ENCODE results near the gene SOX8. TPM values are rescaled to one million over a fixed set of nuclear protein-coding genes. Genes with fewer than 3 reads are reported as not detected.

Gene SOX8
- total RNA-seq, 1 donor from 2014 or later: 0.96 TPM

- Histone ChIP-seq H3K9me3 (replicated peaks) (no peaks in the 10 kb centered on the region), H3K4me1 (peaks cover 24% of the 10 kb centered on the region), H3K36me3 (no peaks in the 10 kb centered on the region), H3K27ac (replicated peaks) (no peak overlapping the region), H3K4me3 (no peak overlapping the region), H3K27me3 (ENCODE audit: low read depth) (peaks cover 72% of the 10 kb centered on the region)
- intact Hi-C loops (cut with micrococcal nuclease): loop anchor here (10.0 kb wide), 1 partner anchor 198 kb away; no protein-coding TSS in a partner anchor
- TF ChIP-seq, protein P1, sequence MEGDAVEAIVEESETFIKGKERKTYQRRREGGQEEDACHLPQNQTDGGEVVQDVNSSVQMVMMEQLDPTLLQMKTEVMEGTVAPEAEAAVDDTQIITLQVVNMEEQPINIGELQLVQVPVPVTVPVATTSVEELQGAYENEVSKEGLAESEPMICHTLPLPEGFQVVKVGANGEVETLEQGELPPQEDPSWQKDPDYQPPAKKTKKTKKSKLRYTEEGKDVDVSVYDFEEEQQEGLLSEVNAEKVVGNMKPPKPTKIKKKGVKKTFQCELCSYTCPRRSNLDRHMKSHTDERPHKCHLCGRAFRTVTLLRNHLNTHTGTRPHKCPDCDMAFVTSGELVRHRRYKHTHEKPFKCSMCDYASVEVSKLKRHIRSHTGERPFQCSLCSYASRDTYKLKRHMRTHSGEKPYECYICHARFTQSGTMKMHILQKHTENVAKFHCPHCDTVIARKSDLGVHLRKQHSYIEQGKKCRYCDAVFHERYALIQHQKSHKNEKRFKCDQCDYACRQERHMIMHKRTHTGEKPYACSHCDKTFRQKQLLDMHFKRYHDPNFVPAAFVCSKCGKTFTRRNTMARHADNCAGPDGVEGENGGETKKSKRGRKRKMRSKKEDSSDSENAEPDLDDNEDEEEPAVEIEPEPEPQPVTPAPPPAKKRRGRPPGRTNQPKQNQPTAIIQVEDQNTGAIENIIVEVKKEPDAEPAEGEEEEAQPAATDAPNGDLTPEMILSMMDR (IDR thresholded peaks at IDR 0.05; ENCODE audit: borderline replicate concordance): no peak
- no peak for DNase-seq
These were observed 51.0 kb downstream of the SOX8 start for GRCh38 chr16:1032607-1033006.

DNA sequence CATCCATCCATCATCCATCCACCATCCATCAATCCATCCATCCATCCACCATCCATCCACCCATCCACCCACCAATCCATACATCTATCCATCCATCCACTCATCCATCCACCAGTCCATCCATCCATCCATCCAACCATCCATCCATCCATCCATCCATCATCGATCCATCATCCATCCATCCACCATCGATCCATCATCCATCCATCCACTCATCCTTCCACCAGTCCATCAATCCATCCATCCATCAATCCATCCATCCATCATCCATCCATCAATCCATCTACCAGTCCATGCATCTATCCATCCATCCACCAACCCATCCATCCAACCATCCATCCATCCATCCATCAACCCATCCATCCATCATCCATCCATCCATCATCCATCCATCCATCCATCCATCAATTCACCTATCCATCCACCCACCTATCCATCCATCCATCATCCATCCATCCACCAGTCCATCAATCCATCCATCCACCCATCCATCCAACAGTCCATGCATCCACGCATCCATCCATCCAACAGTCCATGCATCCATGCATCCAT lies 51.6 kb downstream of the SOX8 start:
- Histone ChIP-seq H3K9me3 (replicated peaks) (no peaks in the 10 kb centered on the region), H3K36me3 (no peaks in the 10 kb centered on the region), H3K27me3 (ENCODE audit: low read depth) (peaks cover 72% of the 10 kb centered on the region), H3K4me3 (no peak overlapping the region), H3K4me1 (peaks cover 23% of the 10 kb centered on the region), H3K27ac (replicated peaks) (no peak overlapping the region)
- intact Hi-C loops (cut with micrococcal nuclease): loop anchor here (10.0 kb wide), 1 partner anchor 198 kb away; no protein-coding TSS in a partner anchor
- DNase-seq: no peak
- TF ChIP-seq, protein P1 (IDR thresholded peaks at IDR 0.05; ENCODE audit: borderline replicate concordance): no peak

DNA sequence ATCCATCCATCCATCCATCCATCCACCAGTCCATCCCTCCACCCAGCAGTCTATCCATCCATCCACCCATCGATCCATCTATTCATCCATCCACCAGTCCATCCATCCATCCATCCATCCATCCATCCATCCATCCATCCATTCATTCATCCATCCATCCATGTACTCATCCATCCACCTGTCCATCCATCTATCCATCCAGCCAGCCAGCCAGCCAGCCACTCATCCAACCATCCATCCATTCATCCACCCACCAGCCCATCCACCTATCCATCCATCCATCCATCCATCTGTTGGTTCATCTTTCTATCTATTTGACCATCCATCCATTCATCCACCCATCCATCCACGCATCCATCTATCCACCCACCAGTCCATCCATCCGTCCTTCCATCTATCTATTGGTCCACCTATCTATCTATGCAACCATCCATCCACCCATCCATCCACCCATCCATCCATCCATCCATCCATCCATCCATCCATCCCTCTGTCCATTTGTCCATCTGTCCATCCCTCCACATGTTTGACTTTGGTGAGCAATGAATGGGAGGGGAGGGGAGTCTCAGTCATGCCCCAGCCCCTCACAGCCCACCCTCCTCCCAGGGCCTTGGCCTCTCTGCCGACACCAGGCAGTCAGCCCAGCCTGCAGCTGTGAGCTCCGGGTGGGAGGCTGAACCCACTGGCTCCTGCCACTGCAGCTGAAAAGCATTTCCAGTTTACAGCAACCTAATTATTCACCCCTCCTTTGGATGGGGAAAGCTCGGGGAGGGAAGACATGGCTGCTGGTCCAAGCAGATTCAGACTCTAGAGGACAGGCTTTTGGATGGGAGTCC lies 52.9 kb downstream of the SOX8 start:
- no peak overlapping the region for H3K4me3 ChIP-seq
- peaks cover 72% of the 10 kb centered on the region for H3K27me3 ChIP-seq (ENCODE audit: low read depth)
- no peak for DNase-seq
- TF ChIP-seq, protein P1 (IDR thresholded peaks at IDR 0.05; ENCODE audit: borderline replicate concordance): no peak
- no peak overlapping the region for H3K27ac ChIP-seq (replicated peaks)
- no peaks in the 10 kb centered on the region for H3K36me3 ChIP-seq
- H3K9me3 ChIP-seq (replicated peaks): no peaks in the 10 kb centered on the region
- intact Hi-C loops (cut with micrococcal nuclease): loop anchor here (10.0 kb wide), 1 partner anchor 200 kb away; no protein-coding TSS in a partner anchor
- peaks cover 11% of the 10 kb centered on the region for H3K4me1 ChIP-seq

DNA sequence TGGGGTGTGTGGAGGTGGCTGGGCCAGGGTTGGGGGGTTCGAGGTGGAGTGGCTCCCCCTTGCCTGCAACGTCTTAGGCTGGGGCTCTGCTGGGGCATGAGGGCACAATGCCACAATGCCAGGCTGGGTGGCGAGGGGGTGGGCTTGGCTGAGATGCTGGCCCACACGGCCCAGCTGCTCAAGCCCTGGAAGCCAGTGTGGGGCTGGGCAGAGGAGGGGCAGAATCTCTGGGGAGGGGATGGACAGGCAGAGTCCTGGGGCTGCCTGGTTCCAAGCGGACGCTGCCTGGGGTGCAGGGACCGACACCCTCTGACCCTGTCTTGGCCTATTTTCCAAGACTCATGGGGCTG lies 53.5 kb downstream of the SOX8 start:
- DNase-seq: no peak
- peaks cover 72% of the 10 kb centered on the region for H3K27me3 ChIP-seq (ENCODE audit: low read depth)
- intact Hi-C loops (cut with micrococcal nuclease): loop anchor here (10.0 kb wide), 1 partner anchor 200 kb away; no protein-coding TSS in a partner anchor

DNA sequence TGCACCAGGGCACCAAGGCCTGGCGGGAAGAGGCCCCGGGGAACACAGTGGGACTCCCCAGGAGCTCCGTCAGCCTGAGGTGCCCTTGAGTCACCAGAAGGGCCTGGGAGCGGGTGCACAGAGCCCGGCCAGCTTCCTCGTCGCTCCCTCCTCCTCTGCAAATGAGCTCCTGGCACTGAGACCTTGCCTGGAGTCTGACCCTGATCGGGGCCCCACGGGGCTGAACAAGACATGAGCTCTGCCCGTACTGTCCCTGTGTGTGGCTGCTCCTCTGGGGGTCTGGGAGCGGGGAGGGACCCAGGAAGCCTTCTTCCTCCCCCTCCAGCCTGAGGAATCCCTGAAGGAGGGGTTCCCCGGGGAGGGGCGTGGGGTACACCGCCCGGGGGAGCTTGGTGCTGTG lies 54.6 kb downstream of the SOX8 start:
- intact Hi-C loops (cut with micrococcal nuclease): loop anchor here (10.0 kb wide), 1 partner anchor 201 kb away; no protein-coding TSS in a partner anchor
- Histone ChIP-seq H3K4me3 (no peak overlapping the region), H3K27ac (replicated peaks) (no peak overlapping the region), H3K4me1 (no peaks in the 10 kb centered on the region), H3K9me3 (replicated peaks) (no peaks in the 10 kb centered on the region), H3K27me3 (ENCODE audit: low read depth) (peaks cover 67% of the 10 kb centered on the region), H3K36me3 (no peaks in the 10 kb centered on the region)
- TF ChIP-seq, protein P1 (IDR thresholded peaks at IDR 0.05; ENCODE audit: borderline replicate concordance): no peak
- no peak for DNase-seq

More for the DNA sequence above, 53.5 kb downstream of the SOX8 start:
- Histone ChIP-seq H3K36me3 (no peaks in the 10 kb centered on the region), H3K4me1 (peaks cover 7% of the 10 kb centered on the region), H3K9me3 (replicated peaks) (no peaks in the 10 kb centered on the region), H3K4me3 (no peak overlapping the region), H3K27ac (replicated peaks) (no peak overlapping the region)
- TF ChIP-seq, protein P1 (IDR thresholded peaks at IDR 0.05; ENCODE audit: borderline replicate concordance): no peak

Other genes starting within 250 kb of the SOX8 start
- gene CIAO3, start 240.8 kb upstream of the SOX8 start, total RNA-seq: 30.3 TPM
- gene MSLN, start 221.0 kb upstream of the SOX8 start, total RNA-seq: 0.91 TPM
- 10.6 TPM for gene RPUSD1, start 193.4 kb upstream of the SOX8 start, total RNA-seq
- 3.1 TPM for gene CHTF18, start 193.2 kb upstream of the SOX8 start, total RNA-seq
- not detected for gene GNG13, start 181.0 kb upstream of the SOX8 start, total RNA-seq
- gene LMF1, start 10.8 kb upstream of the SOX8 start, total RNA-seq: 6.6 TPM
- 22.6 TPM for gene SSTR5, start 91.0 kb downstream of the SOX8 start, total RNA-seq
- not detected for gene C1QTNF8, start 114.5 kb downstream of the SOX8 start, total RNA-seq
- 2.5 TPM for gene CACNA1H, start 171.3 kb downstream of the SOX8 start, total RNA-seq
- gene TPSG1, start 243.5 kb downstream of the SOX8 start, total RNA-seq: not detected
- gene TPSB2, start 248.4 kb downstream of the SOX8 start, total RNA-seq: 3.6 TPM

Measured in left ventricle myocardium inferior (tissue), 1 donor.